Stimulated activated CD8-positive, alpha-beta memory T cell treated with anti-CD3 and anti-CD28 coated beads, Interleukin-15, amount 100 ng/mL, for 24 hours (primary cell): ENCODE results near the gene MSI1.

Source experiments
- DNase-seq: peaks from one replicate; pipeline ENCODE4 v3.0.0-alpha.2; 2020; ENCODE audit warnings: low read depth

Gene MSI1

GRCh38 chr12:120321382-120322202 lies 47.4 kb downstream of the MSI1 start:
- DNase-seq, result no peak

- DNase-seq, result peak; percentile 100
Measured at GRCh38 chr12:120317224-120318105, 51.5 kb downstream of the MSI1 start.

- DNase-seq, result no peak
Measured at GRCh38 chr12:120316798-120317223, 52.2 kb downstream of the MSI1 start.

DNA sequence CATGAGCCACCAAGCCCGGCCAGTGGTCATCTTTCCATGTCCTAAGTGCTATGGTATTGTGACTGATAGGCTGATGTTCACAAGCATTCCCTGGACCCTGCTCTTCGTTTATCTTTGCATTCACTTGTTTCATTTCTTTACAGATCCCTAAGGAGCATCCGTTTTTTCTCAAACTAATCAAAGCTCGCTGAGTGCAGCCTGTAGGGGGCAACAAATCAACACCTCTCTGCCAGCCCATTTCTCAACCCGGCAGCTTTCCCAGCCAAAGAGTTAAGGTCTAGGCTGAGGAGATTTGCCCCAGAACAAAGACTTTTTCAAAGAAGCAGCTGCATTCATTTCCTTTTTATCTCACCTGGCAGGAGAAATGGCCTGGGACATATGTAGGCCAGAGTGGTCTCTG lies 54.7 kb downstream of the MSI1 start:
- DNase-seq, result no peak

- peak; percentile 56 for DNase-seq
Measured at GRCh38 chr12:120301962-120302815, 66.8 kb downstream of the MSI1 start, which contains the start of gene SIRT4. Gene SIRT4 (plus strand): TSS chr12:120302321. CDS start chr12:120303562, 1,241 bp downstream.

GRCh38 chr12:120292661-120293531 lies 76.1 kb downstream of the MSI1 start, which contains the start of gene RNU4-1:
Gene RNU4-1 (minus strand): TSS chr12:120293237.
- DNase-seq, result peak; percentile 30

GRCh38 chr12:120292411-120292660 lies 76.6 kb downstream of the MSI1 start:
- no peak for DNase-seq
